Neuronal stem cell (in vitro differentiated cells): ENCODE results near the gene OMP.

ENCODE experiments used
- DNase-seq: peaks from one replicate; pipeline ENCODE4 v3.0.0-alpha.2; 2013; ENCODE audit warnings: low spot score
- H2AFZ ChIP-seq: one replicate; pipeline ENCODE4 v1.6.1; 2013; ENCODE audit warnings: mild to moderate bottlenecking, low read length, inconsistent platforms
- H2AK5ac ChIP-seq: 2 replicates; pipeline ENCODE4 v1.6.1; 2013; ENCODE audit warnings: low read depth, mild to moderate bottlenecking, inconsistent platforms, low read length, moderate library complexity, mixed read lengths
- H2BK120ac ChIP-seq: 2 replicates; pipeline ENCODE4 v1.6.1; 2013; ENCODE audit warnings: low read depth, mild to moderate bottlenecking, inconsistent platforms, low read length, moderate library complexity, mixed read lengths
- H2BK12ac ChIP-seq: one replicate; pipeline ENCODE4 v1.6.1; 2013; ENCODE audit warnings: low read length, inconsistent platforms
- H2BK15ac ChIP-seq: 2 replicates; pipeline ENCODE4 v1.6.1; 2013; ENCODE audit warnings: mild to moderate bottlenecking, low read length, inconsistent platforms, mixed read lengths
- H2BK5ac ChIP-seq: one replicate; pipeline ENCODE4 v1.6.1; 2013; ENCODE audit warnings: inconsistent platforms, mild to moderate bottlenecking, low read length, moderate library complexity
- H3K14ac ChIP-seq: one replicate; pipeline ENCODE4 v1.6.1; 2013; ENCODE audit warnings: low read length, inconsistent platforms
- H3K18ac ChIP-seq: 2 replicates; pipeline ENCODE4 v1.6.1; 2013; ENCODE audit warnings: low read length, inconsistent platforms
- H3K23ac ChIP-seq: 2 replicates; pipeline ENCODE4 v1.6.1; 2013; ENCODE audit warnings: low read depth, mild to moderate bottlenecking, mixed read lengths, low read length, inconsistent platforms; ENCODE audit not compliant: poor library complexity
- H3K27ac ChIP-seq: replicated peaks from 3 replicates; pipeline ENCODE4 v1.5.1; 2013; ENCODE audit warnings: low read length, inconsistent platforms
- H3K27me3 ChIP-seq, 3 experiments: 2 replicates each; pipeline ENCODE4 v1.6.1; 2013; ENCODE audit warnings: low read length in 3 of 3, mild to moderate bottlenecking in 2 of 3, inconsistent platforms in 1 of 3, low read depth in 1 of 3, mixed read lengths in 1 of 3, moderate library complexity in 1 of 3; ENCODE audit not compliant: control insufficient read depth in 3 of 3, insufficient read depth in 3 of 3
- H3K36me3 ChIP-seq, 2 donors: replicated peaks in 1 of 2; 2 replicates each; pipeline ENCODE4 v1.6.1; 2013; ENCODE audit warnings: low read length in 2 of 2; ENCODE audit not compliant: control insufficient read depth in 2 of 2, insufficient read depth in 2 of 2
- H3K4ac ChIP-seq: 2 replicates; pipeline ENCODE4 v1.6.1; 2013; ENCODE audit warnings: inconsistent platforms, mild to moderate bottlenecking, low read length, moderate library complexity
- H3K4me1 ChIP-seq, 2 donors: 1 replicate in 1 of 2; 2 replicates in 1 of 2; pipeline ENCODE4 v1.6.1; 2013; ENCODE audit warnings: low read length in 2 of 2, low read depth in 1 of 2; ENCODE audit not compliant: control insufficient read depth in 2 of 2, insufficient read depth in 1 of 2
- H3K4me2 ChIP-seq: one replicate; pipeline ENCODE4 v1.6.1; 2013; ENCODE audit warnings: mild to moderate bottlenecking, low read length, inconsistent platforms; ENCODE audit not compliant: insufficient read depth, poor library complexity, severe bottlenecking
- H3K4me3 ChIP-seq, 2 donors: 2 replicates each; pipeline ENCODE4 v1.5.1; 2013; ENCODE audit warnings: low read length in 2 of 2, mild to moderate bottlenecking in 2 of 2, inconsistent platforms in 1 of 2, moderate library complexity in 1 of 2
- H3K79me1 ChIP-seq: one replicate; pipeline ENCODE4 v1.6.1; 2013; ENCODE audit warnings: low read depth, mild to moderate bottlenecking, inconsistent platforms, low read length, moderate library complexity
- H3K9ac ChIP-seq: one replicate; pipeline ENCODE4 v1.6.1; 2013; ENCODE audit warnings: mild to moderate bottlenecking, low read depth, low read length, inconsistent platforms; ENCODE audit not compliant: poor library complexity
- H3K9me3 ChIP-seq, 2 donors: replicated peaks in 1 of 2; 2 replicates each; pipeline versions ENCODE3 to v1.6.1; 2013; ENCODE audit warnings: low read length in 2 of 2, mild to moderate bottlenecking in 2 of 2, inconsistent platforms in 1 of 2, low read depth in 1 of 2, mixed read lengths in 1 of 2, moderate library complexity in 1 of 2; ENCODE audit not compliant: control insufficient read depth in 2 of 2, insufficient read depth in 1 of 2
- H4K8ac ChIP-seq: one replicate; pipeline ENCODE4 v1.6.1; 2013; ENCODE audit warnings: low read depth, mild to moderate bottlenecking, inconsistent platforms, low read length, moderate library complexity
- H4K91ac ChIP-seq: one replicate; pipeline ENCODE4 v1.6.1; 2013; ENCODE audit warnings: low read length, low read depth, mild to moderate bottlenecking, inconsistent platforms; ENCODE audit not compliant: poor library complexity
- WGBS, 2 donors: extraction: QIAGEN DNeasy Blood & Tissue Kit; methylation state at CpG; one replicate each; pipeline ENCODE4 v1.1.7; 2013; ENCODE audit warnings: missing lambda C conversion rate in 2 of 2, mixed read lengths in 1 of 2; ENCODE audit not compliant: insufficient read length in 2 of 2, insufficient replicate concordance in 1 of 2; ENCODE audit errors: extremely low coverage in 2 of 2; 5-methylcytosine and 5-hydroxymethylcytosine counted together

Gene OMP

GRCh38 chr11:77092382-77092781 is 10.3 kb upstream of the OMP start:
- no peak overlapping the region for H3K9ac ChIP-seq
- peaks cover 2 to 71% of the 10 kb centered on the region in 2 donors for H3K36me3 ChIP-seq
- no peak overlapping the region for H2AK5ac ChIP-seq
- H3K79me1 ChIP-seq, result no peaks in the 10 kb centered on the region
- no peak overlapping the region for H2AFZ ChIP-seq
- no peak overlapping the region for H2BK15ac ChIP-seq
- no CpG with 5 or more reads among the region's 7 CpGs for WGBS, 2 donors
- no peak overlapping the region for H3K14ac ChIP-seq
- H3K9me3 ChIP-seq, result no peaks in the 10 kb centered on the region
- no peak overlapping the region for H4K91ac ChIP-seq
- DNase-seq, result no peak
- no peak overlapping the region for H3K27ac ChIP-seq
- no peak overlapping the region for H4K8ac ChIP-seq
- no peak overlapping the region for H3K4ac ChIP-seq
- H2BK5ac ChIP-seq, result no peak overlapping the region
- no peak overlapping the region for H2BK120ac ChIP-seq
- no peak overlapping the region for H2BK12ac ChIP-seq
- H3K18ac ChIP-seq, result no peak overlapping the region
- no peak overlapping the region for H3K4me2 ChIP-seq
- H3K4me3 ChIP-seq, result no peak overlapping the region
- no peak overlapping the region for H3K23ac ChIP-seq
- peaks cover 0 to 7% of the 10 kb centered on the region in 2 donors for H3K4me1 ChIP-seq
- H3K27me3 ChIP-seq, result no peaks in the 10 kb centered on the region

GRCh38 chr11:77093056-77093891 is 9.4 kb upstream of the OMP start:
- no peak overlapping the region for H3K27ac ChIP-seq
- peak overlapping the region; percentile 71 for H3K18ac ChIP-seq
- no peak overlapping the region for H4K8ac ChIP-seq
- H3K4me1 ChIP-seq, result peaks cover 0 to 7% of the 10 kb centered on the region in 2 donors
- H2AFZ ChIP-seq, result no peak overlapping the region
- no peak overlapping the region for H2BK5ac ChIP-seq
- H3K9ac ChIP-seq, result no peak overlapping the region
- peaks cover 2 to 62% of the 10 kb centered on the region in 2 donors for H3K36me3 ChIP-seq
- H3K23ac ChIP-seq, result peak overlapping the region; percentile 55
- no peak overlapping the region for H2BK120ac ChIP-seq
- H3K27me3 ChIP-seq, result no peaks in the 10 kb centered on the region
- peak overlapping the region; percentile 3 for H2BK12ac ChIP-seq
- H3K4ac ChIP-seq, result no peak overlapping the region
- H2BK15ac ChIP-seq, result no peak overlapping the region
- H3K79me1 ChIP-seq, result no peaks in the 10 kb centered on the region
- peak overlapping the region; percentile 56 for H3K14ac ChIP-seq
- DNase-seq, result no peak
- H3K4me3 ChIP-seq, result peak overlapping the region in 1 of 2 donors; percentile 30
- H3K9me3 ChIP-seq, result no peaks in the 10 kb centered on the region
- no peak overlapping the region for H4K91ac ChIP-seq
- peak overlapping the region; percentile 28 for H2AK5ac ChIP-seq
- no peak overlapping the region for H3K4me2 ChIP-seq
- no CpG with 5 or more reads among the region's 33 CpGs for WGBS, 2 donors

- peak overlapping the region; percentile 28 for H2AK5ac ChIP-seq
- DNase-seq, result no peak
- H3K9ac ChIP-seq, result no peak overlapping the region
- no peak overlapping the region for H3K4me2 ChIP-seq
- H3K9me3 ChIP-seq, result no peaks in the 10 kb centered on the region
- no peak overlapping the region for H3K27ac ChIP-seq
- no peak overlapping the region for H4K91ac ChIP-seq
- H3K4me1 ChIP-seq, result peaks cover 0 to 7% of the 10 kb centered on the region in 2 donors
- no peak overlapping the region for H2BK15ac ChIP-seq
- no peak overlapping the region for H3K14ac ChIP-seq
- H3K79me1 ChIP-seq, result no peaks in the 10 kb centered on the region
- H3K36me3 ChIP-seq, result peaks cover 2 to 52% of the 10 kb centered on the region in 2 donors
- no peak overlapping the region for H3K4me3 ChIP-seq
- H2BK12ac ChIP-seq, result no peak overlapping the region
- H2BK5ac ChIP-seq, result no peak overlapping the region
- no CpG with 5 or more reads among the region's 6 CpGs for WGBS, 2 donors
- H3K4ac ChIP-seq, result no peak overlapping the region
- H3K18ac ChIP-seq, result no peak overlapping the region
- no peaks in the 10 kb centered on the region for H3K27me3 ChIP-seq
- no peak overlapping the region for H4K8ac ChIP-seq
- no peak overlapping the region for H2BK120ac ChIP-seq
- H3K23ac ChIP-seq, result no peak overlapping the region
- no peak overlapping the region for H2AFZ ChIP-seq
Measured at GRCh38 chr11:77093987-77094840, 8.4 kb upstream of the OMP start.

GRCh38 chr11:77094841-77095365 is 7.7 kb upstream of the OMP start:
- Histone ChIP-seq H2BK120ac (no peak overlapping the region), H2AFZ (no peak overlapping the region), H3K4me3 (no peak overlapping the region), H2AK5ac (no peak overlapping the region), H2BK5ac (no peak overlapping the region), H3K14ac (no peak overlapping the region), H4K8ac (no peak overlapping the region), H3K23ac (no peak overlapping the region), H3K9me3 (no peaks in the 10 kb centered on the region), H2BK15ac (no peak overlapping the region), H3K27me3 (no peaks in the 10 kb centered on the region), H3K79me1 (no peaks in the 10 kb centered on the region), H3K36me3 (peaks cover 2 to 48% of the 10 kb centered on the region in 2 donors), H3K4me1 (peaks cover 0 to 7% of the 10 kb centered on the region in 2 donors), H3K27ac (no peak overlapping the region), H3K9ac (no peak overlapping the region), H3K4me2 (no peak overlapping the region), H4K91ac (no peak overlapping the region), H3K4ac (no peak overlapping the region), H3K18ac (no peak overlapping the region), H2BK12ac (no peak overlapping the region)
- no CpG with 5 or more reads among the region's 7 CpGs for WGBS, 2 donors
- no peak for DNase-seq
